ENCODE results near the gene LTBP1.
"Not testable (repeated sequence)": the region's sequence is repeated elsewhere in the genome, so short reads cannot be mapped to it uniquely, and the experiment has no call there.

The LTBP1 gene, protein sequence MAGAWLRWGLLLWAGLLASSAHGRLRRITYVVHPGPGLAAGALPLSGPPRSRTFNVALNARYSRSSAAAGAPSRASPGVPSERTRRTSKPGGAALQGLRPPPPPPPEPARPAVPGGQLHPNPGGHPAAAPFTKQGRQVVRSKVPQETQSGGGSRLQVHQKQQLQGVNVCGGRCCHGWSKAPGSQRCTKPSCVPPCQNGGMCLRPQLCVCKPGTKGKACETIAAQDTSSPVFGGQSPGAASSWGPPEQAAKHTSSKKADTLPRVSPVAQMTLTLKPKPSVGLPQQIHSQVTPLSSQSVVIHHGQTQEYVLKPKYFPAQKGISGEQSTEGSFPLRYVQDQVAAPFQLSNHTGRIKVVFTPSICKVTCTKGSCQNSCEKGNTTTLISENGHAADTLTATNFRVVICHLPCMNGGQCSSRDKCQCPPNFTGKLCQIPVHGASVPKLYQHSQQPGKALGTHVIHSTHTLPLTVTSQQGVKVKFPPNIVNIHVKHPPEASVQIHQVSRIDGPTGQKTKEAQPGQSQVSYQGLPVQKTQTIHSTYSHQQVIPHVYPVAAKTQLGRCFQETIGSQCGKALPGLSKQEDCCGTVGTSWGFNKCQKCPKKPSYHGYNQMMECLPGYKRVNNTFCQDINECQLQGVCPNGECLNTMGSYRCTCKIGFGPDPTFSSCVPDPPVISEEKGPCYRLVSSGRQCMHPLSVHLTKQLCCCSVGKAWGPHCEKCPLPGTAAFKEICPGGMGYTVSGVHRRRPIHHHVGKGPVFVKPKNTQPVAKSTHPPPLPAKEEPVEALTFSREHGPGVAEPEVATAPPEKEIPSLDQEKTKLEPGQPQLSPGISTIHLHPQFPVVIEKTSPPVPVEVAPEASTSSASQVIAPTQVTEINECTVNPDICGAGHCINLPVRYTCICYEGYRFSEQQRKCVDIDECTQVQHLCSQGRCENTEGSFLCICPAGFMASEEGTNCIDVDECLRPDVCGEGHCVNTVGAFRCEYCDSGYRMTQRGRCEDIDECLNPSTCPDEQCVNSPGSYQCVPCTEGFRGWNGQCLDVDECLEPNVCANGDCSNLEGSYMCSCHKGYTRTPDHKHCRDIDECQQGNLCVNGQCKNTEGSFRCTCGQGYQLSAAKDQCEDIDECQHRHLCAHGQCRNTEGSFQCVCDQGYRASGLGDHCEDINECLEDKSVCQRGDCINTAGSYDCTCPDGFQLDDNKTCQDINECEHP (N-terminal part only)

GRCh38 chr2:32946314-32947075 is at the start of gene LTBP1:
LTBP1 (plus strand) TSS chr2:32946953; CDS start chr2:32947325, 372 bp downstream.
- peak; percentile 62 to 82 (median 70) for DNase-seq

DNA sequence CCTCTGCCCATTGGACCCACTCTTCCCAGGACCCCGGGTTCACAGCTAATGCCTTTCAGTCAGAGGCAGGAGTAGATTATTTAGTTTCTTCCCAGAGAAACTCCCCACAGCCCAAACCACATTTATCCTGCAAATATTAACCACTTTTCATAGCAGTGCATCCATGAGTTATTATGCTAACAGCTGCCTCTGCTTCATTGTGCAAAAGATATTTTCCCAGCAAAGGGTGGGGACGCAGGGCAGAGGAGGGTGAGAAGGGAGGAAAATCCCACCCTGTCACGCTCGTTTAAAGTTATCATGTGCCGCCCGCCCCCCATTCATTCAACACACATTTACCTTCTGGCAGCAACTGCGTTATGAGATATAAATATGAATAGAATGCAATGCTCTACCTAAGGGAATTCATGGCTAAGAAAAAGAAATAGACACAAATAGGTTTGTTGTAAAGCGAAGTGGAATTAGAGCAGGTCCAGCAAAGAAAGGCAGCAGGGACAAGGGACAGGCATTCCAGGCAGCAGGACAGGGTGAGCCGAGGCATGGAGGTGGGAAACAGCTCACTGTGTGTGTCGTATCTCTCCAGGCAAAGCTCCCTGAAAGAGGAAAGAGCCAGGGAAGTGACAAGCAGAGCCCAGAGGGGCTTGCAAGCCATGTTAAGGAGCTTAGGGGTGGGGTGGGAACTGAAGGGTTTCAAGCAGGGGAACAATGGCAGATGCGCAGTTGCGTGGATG is 46.3 kb upstream of the LTBP1 start:
- no peak for DNase-seq

DNA sequence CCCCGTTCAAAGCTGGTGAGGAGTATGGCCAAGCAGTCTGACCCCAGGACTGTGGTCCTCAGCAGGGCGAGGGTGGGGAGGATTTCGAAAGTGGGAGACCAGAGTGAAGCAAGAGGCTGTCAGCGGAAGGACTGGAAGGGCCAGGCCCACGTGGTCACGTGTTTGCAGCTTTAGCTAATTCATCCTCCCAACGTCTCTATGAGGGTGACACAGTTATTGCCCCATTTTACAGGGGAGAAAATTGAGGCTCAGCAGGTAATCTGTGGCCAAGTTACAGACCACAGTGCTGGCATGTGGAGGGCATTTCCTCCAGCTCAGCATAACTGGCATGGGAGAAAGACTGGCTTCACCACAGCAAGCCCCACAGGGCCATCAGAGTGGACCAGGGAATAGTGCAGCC is 45.4 kb upstream of the LTBP1 start:
- DNase-seq, result peak in 2 of 3 donors; percentile 8 to 17

DNA sequence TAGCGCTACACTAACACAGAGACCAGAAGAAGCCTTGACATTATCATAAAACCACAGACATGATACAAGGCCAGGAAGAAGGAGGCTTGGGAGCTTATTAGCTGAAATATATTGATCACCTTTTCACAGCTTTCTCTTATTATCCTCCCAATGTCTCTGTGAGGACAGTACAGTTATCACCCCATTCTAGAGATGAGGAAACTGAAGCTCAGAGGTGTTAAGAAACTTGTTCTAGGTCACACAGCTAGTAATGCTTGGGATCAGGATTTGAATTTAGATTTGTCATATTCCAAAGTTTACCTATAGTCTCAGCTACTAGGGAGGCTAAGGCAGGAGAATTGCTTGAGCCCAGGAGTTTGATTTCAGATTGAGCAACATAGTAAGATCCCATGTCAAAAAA is 44.6 kb upstream of the LTBP1 start:
- DNase-seq, result no peak

- DNase-seq, result no peak
Observed at GRCh38 chr2:32902986-32903385, 43.8 kb upstream of the LTBP1 start.

GRCh38 chr2:32904074-32904473 is 42.7 kb upstream of the LTBP1 start:
- DNase-seq, result no peak

DNA sequence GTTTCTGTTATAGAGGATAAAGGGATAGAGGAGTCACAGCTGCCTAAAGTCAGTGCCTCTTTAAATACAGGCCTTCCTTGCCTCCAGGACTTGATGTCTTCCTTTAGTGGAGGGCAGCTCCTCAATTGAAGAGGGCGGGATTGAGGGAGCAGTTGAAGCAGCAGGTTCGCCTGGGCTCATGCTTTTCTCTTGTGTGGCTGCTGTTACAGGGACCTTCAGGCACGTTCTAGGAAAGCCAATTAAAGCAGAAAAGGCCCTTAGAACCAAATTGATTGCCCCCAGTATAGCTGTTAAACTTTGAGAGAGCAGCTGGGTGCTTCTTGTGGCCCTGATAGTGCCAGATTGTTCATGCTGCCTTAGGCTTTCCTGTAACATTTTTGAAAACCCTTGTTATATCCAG is 42.0 kb upstream of the LTBP1 start:
- DNase-seq, result no peak

DNA sequence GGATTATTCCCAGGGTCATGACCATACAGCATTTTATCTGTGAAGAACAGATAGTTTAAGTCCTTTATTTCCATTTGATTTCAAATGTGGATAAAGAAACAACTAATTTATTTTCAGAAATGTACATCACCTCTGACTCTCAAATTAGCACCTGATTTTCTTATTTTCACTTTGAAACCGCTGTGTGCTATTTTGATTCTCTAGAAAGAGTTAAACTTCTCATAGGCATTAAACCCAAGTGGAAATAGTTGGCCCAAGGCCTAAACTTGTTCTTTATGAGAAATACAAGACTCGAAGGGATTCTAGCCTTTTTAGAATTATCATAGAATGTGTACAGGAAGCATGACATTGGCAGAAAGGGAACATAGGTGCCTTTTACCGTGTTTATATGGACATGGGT is 41.5 kb upstream of the LTBP1 start:
- no peak for DNase-seq

DNA sequence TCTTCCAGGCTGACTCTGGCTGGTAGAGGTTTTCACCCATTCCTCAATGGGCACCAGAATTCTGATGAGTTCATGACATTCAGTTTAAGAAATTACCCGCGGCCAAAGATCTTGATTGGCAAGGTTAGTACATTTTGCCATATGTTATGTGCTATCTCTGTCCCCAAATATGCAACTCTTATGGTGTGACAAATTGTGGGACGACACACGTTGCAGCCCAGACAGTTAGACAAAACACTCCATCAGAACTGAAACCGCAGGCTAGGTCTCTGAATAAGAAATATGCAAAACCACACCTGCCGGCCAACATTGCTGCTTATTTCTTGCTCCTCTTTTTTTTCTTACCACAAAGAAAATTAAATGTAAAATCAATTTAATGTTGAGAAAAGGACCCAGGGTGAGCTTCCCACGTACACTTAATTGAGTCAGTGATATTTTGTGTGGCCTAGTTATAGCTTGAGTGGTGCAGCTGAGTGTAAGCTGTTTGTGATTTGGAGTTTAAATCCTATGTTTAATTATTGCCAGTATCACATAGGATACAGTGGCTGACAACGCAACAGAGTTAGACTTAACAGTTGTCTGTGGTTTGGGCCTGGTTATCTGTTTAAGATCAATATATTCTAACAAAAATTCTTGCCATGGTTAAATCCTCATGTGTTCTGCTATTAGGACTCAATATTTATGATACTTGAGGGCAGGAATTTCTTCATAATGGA is 35.7 kb upstream of the LTBP1 start:
- no peak for DNase-seq

- DNase-seq, result no peak
Observed at GRCh38 chr2:32915694-32916093, 31.1 kb upstream of the LTBP1 start.

- DNase-seq, result no peak
Observed at GRCh38 chr2:32918774-32919173, 28.0 kb upstream of the LTBP1 start.

DNA sequence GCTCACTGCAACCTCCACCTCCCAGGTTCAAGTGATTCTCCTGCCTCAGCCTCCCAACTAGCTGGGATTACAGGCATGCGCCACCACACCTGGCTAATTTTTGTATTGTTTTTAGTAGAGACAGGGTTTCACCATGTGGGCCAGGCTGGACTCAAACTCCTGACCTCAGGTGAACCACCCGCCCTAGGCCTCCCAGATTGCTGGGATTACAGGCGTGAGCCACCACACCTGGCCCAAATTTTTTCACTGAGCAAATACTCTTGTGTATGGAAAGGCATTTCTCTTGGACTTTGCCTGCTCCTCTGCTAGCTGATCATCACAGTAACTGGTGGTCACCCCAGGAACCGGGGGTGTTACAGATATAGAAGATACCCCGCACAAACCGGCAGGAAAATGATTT is 26.9 kb upstream of the LTBP1 start:
- DNase-seq, result not testable (repeated sequence)

- DNase-seq, result not testable (repeated sequence)
Observed at GRCh38 chr2:32921486-32921885, 25.3 kb upstream of the LTBP1 start.

- no peak for DNase-seq
Observed at GRCh38 chr2:32922501-32922900, 24.3 kb upstream of the LTBP1 start.

DNA sequence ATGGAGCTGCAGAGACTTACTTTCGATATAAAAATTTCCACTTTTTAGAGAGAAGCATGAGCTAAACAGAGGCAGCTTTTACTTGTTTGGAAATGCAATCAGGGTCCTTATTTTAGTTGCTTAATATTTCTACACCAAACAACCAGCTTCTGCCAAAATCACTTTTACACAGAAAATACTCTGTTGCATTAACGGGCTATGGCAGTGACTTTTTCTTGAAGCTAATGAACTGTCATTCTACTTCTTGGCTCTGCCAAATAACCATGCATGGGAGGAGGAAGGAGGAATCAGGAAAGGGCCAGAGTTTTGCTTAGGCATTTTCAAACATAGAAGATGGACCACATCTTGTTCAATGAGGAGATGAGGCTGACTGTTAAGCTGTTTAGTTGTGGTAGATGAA is 23.6 kb upstream of the LTBP1 start:
- no peak for DNase-seq

- no peak for DNase-seq
Observed at GRCh38 chr2:32925283-32925815, 21.4 kb upstream of the LTBP1 start.

DNA sequence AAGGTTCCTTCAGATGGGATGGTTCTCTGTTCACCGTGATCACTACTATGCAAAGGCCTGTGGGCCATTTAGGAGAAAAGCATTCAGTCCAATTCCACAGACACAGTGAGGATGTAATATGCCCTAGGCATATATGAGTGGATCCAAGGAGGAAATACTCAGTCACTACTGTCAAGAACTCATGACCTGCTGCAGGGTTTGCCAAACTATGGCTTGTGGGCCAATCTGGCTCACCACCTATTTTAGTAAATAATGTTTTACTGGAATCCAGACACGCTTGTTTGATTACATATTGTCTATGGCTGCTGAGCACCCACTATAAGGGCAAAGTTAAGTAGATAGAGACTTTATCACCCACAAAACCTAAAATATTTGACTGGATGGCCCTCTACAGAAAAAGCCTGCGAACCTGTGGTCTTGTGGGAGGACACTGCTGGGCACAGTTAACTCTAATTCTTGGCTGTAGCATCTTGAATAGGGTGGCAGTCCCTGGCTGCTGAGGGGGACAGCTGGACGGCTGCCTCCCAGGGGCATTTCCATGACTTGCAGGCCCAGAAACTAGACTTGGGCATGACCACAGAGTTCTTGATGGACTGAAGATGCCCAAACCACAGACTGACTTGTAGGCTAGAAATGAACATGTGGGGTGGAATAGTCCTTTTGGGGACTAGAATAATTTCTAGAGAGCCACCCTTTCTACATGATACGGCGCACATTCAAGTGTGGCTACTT is 20.6 kb upstream of the LTBP1 start:
- no peak for DNase-seq

DNA sequence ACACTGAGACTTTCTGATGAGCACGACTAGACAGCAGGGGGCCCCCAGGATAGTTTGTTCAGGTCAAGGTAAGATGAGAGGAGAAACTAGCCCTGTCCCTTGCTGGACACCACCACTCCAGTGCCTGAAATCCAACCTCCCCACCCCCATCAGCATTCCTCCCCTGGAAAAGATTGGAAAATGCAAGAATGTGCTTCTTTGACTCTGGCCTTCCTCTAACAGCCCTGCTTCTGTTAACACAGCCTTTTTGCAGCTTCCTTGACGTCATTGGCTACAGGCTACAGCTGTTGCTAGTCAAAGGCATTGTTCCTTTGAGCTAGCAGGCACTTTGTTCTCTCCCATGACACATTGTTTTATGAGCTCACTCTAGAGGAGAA is 20.1 kb upstream of the LTBP1 start:
- no peak for DNase-seq

DNA sequence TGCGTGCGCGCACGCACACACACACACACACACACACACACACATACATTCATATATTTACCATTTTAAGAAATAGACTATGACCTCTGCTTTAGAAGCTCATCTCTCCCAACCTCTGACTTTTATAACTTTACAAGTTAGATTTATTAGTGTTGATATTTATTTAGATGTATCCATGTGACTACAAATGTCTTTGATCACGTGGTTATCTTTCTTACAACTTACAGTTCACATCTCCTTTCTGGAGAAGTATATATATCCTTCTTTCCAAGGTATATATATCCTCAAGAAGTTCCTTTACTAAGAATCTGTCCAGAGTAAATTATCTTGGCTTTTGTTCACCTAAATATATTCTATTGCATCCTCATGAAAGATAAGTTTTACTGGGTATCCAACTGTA is 16.3 kb upstream of the LTBP1 start:
- DNase-seq, result no peak

DNA sequence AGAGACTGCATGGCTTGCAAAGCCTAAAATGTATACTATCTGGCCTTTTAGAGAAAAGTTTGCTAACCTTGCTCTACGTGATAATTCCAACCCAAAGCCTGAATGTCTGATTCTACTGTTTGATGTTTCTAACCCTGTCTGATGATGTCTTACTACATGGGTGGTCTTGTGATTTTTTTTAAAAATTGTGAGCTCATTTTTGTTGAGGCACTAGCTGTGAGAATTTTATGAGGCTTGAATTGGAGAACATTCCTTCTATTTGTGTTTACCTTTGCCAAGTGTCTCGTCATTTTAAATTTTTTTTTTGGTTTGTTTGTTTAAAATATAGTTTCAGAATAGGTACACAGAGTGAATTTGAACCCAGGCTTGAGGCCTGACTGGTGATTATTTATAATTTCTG is 15.2 kb upstream of the LTBP1 start:
- no peak for DNase-seq
